Amygdala (tissue), 56 donors: Measurements from ENCODE around the gene BLNK.

Source experiments
- DNase-seq, 56 donors: peaks; one replicate each; lab custom pipeline; 2025; lab: John Stamatoyannopoulos, UW

BLNK gene

DNA sequence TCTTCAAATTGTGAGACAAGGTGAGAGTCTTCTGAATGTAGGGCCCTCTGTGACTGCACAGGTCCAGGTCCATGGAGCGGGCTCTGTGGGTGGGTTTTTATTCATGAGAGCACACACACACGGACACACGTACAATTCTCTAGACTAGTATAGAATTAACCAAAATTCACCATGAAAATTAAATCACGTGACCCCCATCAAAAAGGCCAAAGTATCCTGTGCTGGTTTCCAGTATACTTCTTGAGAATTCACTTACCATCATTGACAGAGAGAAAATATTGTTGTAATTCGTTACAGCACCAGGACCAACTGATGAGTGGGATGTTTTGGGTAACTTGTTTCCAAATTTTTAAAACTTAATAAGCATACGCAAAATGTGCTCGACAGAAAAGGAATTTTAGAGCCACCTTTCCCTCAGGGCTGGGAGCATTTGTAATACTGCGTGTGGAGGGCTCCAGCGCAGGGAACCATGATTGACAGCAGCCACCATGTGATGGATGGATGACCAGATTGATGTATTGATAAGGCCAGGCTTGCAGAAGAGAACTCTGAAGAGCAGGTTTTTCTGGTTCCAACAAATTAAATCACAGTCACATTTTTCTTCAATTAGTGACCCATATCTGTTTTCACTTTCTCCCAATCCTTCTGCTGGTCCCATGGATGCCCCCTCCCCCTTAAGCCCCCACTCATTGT, 18.0 kb upstream of the BLNK start:
- no peak for DNase-seq

GRCh38 chr10:96288151-96288621, 16.8 kb upstream of the BLNK start:
- DNase-seq: no peak

DNA sequence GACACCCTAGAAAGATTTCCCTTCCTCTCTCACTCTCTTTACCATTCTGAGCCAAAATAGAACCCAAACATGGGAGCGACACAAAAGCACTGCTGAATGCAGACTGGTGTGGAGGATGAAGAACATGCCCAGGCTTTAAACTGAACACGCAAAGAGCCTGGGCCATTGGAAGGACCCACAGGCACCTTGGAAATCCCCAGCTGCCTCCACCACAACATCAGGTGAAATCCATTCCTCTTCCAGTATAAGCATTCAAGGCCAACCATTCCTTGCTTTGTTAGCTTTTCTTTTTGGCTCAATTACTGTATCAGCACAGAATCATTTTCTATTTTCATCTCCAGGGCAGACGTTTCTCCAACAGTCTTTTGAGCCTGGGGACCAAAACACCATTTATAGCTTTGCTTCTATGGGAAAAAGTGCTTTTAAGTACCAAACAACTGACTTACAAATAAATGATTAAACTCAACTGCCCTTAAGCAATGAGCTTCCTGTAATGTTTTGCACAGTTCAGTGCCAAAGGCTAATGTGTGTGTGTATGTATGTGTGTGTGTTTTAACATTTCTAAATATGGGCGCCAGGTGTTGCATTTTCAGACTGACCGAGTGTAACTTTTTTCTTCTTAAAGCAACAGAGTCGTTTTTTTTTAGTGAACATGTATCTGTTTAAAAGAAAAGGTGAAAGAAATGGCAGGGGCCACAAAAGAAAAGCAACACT, 16.2 kb upstream of the BLNK start:
- DNase-seq: no peak

GRCh38 chr10:96285331-96285752, 14.0 kb upstream of the BLNK start:
- DNase-seq: no peak

DNA sequence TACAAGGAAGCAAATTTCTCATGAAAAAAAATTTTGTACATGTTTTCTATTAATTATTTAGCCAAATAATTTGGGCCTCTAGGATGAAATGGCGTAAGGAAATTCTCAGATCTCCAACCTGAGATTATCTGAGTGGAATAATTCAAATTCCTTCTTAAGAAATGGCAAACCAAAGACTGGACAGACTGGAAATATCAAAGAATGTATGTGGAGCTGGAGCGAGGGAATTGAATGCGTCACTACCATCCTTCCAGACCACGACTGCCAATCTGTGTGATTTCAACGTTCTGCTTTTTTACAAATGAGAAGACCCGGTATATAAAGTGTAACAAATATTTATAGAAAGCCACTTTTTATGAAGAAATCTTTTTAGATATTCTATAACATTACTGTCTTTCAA, 12.4 kb upstream of the BLNK start:
- DNase-seq: no peak

DNA sequence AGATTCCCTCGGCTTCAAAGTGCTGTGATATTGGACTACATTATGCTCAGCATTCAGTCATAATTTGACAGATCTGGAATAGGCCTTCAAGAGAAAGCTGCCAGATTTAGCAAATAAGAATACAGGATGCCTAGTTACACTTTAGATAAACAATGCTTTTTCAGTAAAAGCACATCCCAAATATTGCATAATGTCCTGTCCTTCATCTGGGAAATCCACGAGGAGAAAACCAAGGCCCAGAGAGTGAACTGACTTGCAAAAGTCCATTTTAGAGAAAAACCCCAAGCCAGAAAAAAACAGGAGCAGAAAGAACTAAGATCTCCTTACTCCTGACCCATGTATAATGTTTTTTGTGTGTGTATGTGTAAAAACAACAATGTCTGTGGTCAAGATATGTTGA, 12.0 kb upstream of the BLNK start:
- no peak for DNase-seq

- DNase-seq: no peak
Observed at GRCh38 chr10:96281444-96282029, 10.2 kb upstream of the BLNK start.

- DNase-seq: no peak
Observed at GRCh38 chr10:96280859-96281258, 9.5 kb upstream of the BLNK start.

DNA sequence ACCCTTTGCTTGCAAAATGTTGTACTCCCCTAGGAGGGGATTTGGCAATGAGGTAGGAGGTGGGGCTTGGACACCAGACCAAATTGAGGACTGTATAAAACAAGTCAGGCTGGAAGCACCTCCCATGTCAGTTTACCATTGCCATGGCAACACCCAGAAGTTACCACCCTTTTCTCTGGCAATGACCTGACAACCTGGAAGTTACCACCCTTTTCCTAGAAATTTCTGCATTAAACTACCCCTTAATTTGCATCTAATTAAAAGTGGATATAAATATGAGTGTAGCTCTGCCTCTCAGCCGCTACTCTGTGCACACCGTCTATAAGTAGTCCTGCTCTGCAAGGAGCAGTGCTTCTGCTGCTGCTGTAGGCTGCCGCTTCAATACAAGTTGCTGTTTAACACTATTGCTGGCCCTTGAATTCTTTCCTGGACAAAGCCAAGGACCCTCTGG, 7.8 kb upstream of the BLNK start:
- DNase-seq: no peak

DNA sequence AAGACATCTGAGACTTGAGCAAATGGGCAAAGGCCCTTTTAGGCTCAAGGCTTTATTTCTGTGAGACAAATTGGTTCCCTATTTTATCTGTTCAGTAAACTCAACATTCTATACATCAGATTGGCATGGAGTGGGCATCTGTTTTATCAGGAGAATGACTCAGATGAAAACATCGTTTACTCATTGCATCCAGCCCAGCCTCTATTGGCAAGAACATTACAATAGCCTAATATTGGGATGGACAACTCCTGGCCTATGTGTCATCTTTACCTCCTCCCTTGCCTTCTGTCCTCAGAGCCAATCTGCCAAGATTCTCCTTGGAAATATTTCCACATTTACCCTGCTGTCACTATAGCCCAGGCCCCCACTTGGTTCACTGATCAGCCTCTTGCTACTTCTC, 5.5 kb upstream of the BLNK start:
- no peak for DNase-seq

DNA sequence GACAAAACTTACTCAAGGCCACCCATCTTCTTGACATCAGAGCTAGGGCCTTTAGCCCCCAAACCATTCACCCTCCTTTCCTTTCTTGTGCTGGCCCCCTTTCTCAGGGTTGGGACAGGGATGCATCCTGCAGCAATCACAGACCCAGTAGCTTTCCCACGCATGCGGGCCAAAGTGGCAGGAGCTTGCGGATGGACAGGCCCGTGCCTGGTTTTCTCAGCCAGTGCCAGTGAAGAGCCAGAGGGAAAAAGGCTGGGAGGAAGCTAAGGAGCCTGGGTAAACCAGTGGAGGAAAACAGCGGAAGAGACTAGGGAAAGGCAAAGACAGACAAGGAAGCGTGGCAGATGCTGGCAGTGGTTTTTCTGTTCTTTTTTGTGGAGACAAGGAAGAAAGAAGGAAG, 5.1 kb upstream of the BLNK start:
- no peak for DNase-seq

- DNase-seq: peak in 9 of 56 donors; percentile 6 to 28 (median 13)
Observed at GRCh38 chr10:96275685-96276418, 4.5 kb upstream of the BLNK start.

DNA sequence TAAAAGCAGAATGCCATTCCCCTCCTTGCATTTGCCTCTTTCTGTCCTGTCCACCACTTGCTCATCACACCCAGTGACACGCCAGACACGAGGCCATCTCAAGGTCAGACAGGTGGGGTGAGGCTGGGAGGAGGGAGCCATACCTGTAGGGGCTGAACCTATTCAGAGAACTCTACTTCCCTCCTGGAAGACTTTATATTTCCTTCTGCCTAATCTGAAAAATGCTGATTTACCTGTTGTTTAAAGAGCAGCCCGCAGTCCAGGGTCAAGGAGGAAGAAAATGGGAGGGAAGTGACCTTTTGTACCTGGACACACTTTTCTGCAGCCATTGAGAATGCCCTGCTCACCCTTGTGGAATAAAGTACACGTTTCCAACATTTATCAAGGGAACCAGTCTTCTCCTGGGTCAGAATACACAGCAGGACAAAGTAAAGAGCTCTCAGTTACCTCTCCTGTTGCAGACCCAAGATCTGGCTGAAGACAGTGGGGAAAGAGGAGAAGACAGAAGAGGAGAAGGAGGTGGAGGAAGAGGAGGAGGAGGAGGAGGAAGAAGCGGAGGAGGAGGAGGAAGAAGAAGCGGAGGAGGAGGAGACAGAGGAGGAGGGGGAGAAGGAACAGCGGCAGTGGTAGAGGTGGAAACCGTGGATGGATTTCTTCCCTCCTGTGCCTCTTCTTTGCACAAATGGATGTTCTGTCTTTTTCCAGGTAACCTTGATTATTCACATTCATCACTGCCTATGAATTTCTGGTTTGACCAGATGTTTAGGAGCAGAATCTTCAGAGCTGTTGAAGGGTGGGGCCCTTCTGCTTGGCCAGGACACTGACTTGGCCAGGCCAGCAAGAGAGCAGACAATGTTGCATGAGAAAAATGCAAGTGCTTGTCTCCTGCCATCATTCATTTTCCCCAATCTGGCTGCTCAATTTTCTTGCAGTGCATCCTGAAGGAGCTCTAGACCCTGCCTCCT, 1.2 kb upstream of the BLNK start:
- no peak for DNase-seq

DNA sequence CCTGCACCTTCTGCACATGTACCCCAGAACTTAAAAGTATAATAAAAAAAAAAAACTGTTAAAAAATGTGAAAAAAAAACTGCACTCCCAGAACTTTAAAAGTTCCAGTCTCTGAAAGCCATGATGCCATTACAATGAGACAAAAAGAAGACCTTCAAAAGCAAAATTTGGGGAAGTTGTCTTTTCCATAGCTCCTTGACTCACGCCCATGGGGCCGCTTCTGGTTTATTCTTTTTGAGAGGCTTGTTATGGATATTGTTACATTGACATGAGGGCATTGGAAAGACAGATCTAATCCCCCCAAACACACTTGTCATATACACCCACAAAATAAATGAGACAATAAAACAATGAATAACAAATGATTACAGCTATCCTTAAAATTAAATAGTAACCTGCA, 798 bp downstream of the BLNK start:
- no peak for DNase-seq

DNA sequence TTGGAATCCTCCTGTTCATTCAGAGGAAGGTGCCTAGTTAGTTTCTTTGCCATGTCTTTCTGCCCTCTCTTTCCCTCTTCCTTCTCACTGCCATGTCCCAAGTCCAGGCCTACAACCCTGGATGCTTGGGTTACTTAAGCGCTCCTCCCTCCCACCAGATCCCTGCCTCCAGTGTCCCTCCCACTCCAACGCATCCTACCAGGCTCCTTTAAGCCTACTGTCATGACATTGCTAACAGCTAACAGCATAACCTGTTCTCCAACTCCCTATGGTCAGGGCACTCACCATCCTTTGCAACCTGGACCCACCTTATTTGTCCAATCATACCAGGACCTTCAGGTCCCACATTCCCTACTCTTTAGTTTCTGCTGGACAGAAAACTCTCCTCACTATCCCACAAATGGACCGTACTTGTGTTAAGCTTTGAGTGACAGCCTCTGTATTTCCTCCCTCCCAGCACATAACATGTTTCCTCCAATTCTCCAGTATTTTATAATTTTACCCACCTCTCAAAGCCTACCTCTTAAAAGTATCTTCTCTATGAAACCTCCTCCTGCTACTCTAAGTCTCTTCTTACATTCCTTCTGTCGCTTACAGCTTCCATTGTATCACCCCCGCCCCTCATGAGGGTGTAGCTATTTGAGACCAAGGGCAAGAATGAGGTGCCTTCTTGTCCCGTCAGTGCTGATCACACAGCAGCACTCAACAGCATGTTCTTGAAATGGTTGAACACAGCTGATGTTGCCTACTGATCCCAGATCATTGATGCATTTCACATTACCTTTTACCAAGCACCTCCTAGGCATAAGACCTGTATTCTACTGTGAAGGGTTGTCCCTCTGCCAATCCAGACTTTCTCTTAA, 1.7 kb downstream of the BLNK start:
- no peak for DNase-seq

- DNase-seq: no peak
Observed at GRCh38 chr10:96268341-96268909, 2.9 kb downstream of the BLNK start.

DNA sequence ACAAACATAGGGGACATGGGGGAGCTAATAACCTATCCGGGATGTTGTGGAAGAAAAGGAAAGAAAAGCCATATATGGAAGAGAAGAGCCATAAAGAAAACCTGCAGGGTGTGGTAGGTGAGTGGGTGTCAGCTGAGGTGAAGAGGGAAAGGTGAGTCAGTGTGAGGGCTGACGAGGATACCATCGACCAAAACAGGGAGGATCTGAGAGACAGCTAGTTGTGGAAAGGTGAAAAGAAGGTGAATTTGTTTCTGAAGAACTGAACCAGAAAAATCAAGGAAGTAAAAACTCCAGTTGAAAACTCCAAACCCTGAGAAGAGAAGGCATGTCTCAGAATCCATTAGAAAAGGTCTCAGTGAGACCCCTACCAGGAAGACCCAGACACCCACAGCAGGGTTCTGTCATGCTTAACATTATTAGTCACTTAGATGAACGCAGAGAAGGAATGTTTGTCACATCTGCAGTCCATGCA, 4.1 kb downstream of the BLNK start:
- no peak for DNase-seq

GRCh38 chr10:96266118-96266770, 5.1 kb downstream of the BLNK start:
- DNase-seq: no peak
